Thymus (tissue), 14 donors: ENCODE data around the gene SNCAIP. TPM values are rescaled to one million over a fixed set of nuclear protein-coding genes. Genes with fewer than 3 reads are reported as not detected.

ENCODE experiments used
- DNase-seq, 9 donors: peaks; one replicate each; pipeline ENCODE4 v3.0.0-alpha.2; 2013; ENCODE audit warnings: low spot score in 9 of 9, low read depth in 6 of 9, missing footprints in 1 of 9
- H3K27ac ChIP-seq, 2 donors: one replicate each; pipeline ENCODE4 v1.5.1; 2013; ENCODE audit warnings: control low read depth in 1 of 2, low read depth in 1 of 2, low read length in 1 of 2, mild to moderate bottlenecking in 1 of 2, moderate library complexity in 1 of 2
- H3K27me3 ChIP-seq, 2 donors: one replicate each; pipeline ENCODE4 v1.5.1; 2013; ENCODE audit warnings: low read length in 1 of 2; ENCODE audit not compliant: control insufficient read depth in 2 of 2, insufficient read depth in 1 of 2
- H3K36me3 ChIP-seq, 2 donors: one replicate each; pipeline ENCODE4 v1.5.1; 2013; ENCODE audit warnings: low read length in 1 of 2, mild to moderate bottlenecking in 1 of 2, moderate library complexity in 1 of 2; ENCODE audit not compliant: control insufficient read depth in 2 of 2, insufficient read depth in 2 of 2
- H3K4me1 ChIP-seq, 2 donors: one replicate each; pipeline ENCODE4 v1.5.1; 2013; ENCODE audit warnings: low read length in 2 of 2; ENCODE audit not compliant: control insufficient read depth in 2 of 2, insufficient read depth in 2 of 2
- H3K4me3 ChIP-seq, 2 donors: one replicate each; pipeline ENCODE4 v1.5.1; 2013; ENCODE audit warnings: low read length in 2 of 2, control low read depth in 1 of 2, mild to moderate bottlenecking in 1 of 2
- H3K9me3 ChIP-seq, 2 donors: one replicate each; pipeline ENCODE4 v1.5.1; 2013; ENCODE audit warnings: low read length in 1 of 2, mild to moderate bottlenecking in 1 of 2; ENCODE audit not compliant: control insufficient read depth in 2 of 2, insufficient read depth in 1 of 2
- WGBS: extraction: QIAGEN DNeasy Blood & Tissue Kit; methylation state at CpG from one replicate; pipeline ENCODE4 v1.1.7; 2013; 5-methylcytosine and 5-hydroxymethylcytosine counted together
- long read RNA-seq, 10 donors: transcript quantifications; one replicate each; lab custom pipeline, GENCODE V29; 2026
- polyA plus RNA-seq: library from polyadenylated mRNA; stranded (reverse); fragments of 200-250 nt; gene quantifications from one replicate; pipeline ENCODE4 v1.2.3, GENCODE V29; 2013
- total RNA-seq: library from RNA; stranded (reverse); fragments of 120-200 nt; gene quantifications from one replicate; pipeline ENCODE4 v1.2.4, GENCODE V29; 2013
- donor health status: healthy.

SNCAIP gene
- total RNA-seq: 5.2 TPM
- polyA plus RNA-seq: 7.4 TPM
- long read RNA-seq, donor 1: 0 reads
- long read RNA-seq, donor 2: 0 reads
- long read RNA-seq, donor 3, partial matches to known transcripts: 0 of 1 reads
- long read RNA-seq, donor 3, other reads (novel, unspliced or antisense): 0 of 1 reads
- long read RNA-seq, donor 4: 0 reads
- long read RNA-seq, donor 5, partial matches to known transcripts: 5 of 6 reads
- long read RNA-seq, donor 5, other reads (novel, unspliced or antisense): 0 of 6 reads
- long read RNA-seq, donor 6: 0 reads
- long read RNA-seq, donor 7, partial matches to known transcripts: 0 of 2 reads
- long read RNA-seq, donor 7, other reads (novel, unspliced or antisense): 0 of 2 reads
- long read RNA-seq, donor 8: 0 reads
- long read RNA-seq, donor 9: 0 reads
- long read RNA-seq, donor 10: 0 reads

- Histone ChIP-seq H3K27me3 (peaks cover 32 to 40% of the 10 kb centered on the region in 2 donors), H3K9me3 (peaks cover 0 to 2% of the 10 kb centered on the region in 2 donors), H3K36me3 (no peaks in the 10 kb centered on the region), H3K27ac (peak within 1 kb of the TSS; percentile 4 to 31), H3K4me3 (peak within 1 kb of the TSS; percentile 29 to 39), H3K4me1 (peaks cover 0 to 11% of the 10 kb centered on the region in 2 donors)
- under 1% methylated on average over 78 of the region's 78 CpGs for WGBS
- DNase-seq: peak in 1 of 9 donors; percentile 7
Measured at GRCh38 chr5:122311961-122312590, at the start of gene SNCAIP. Gene SNCAIP (plus strand): TSS chr5:122312237. CDS start chr5:122391135, 78,898 bp downstream.

- no peak overlapping the region for H3K4me3 ChIP-seq
- no peak for DNase-seq
- no peak overlapping the region for H3K27ac ChIP-seq
- H3K9me3 ChIP-seq: no peaks in the 10 kb centered on the region
- no peaks in the 10 kb centered on the region for H3K36me3 ChIP-seq
- H3K4me1 ChIP-seq: no peaks in the 10 kb centered on the region
- no peaks in the 10 kb centered on the region for H3K27me3 ChIP-seq
Measured at GRCh38 chr5:122263352-122264030, 48.5 kb upstream of the SNCAIP start.

GRCh38 chr5:122264610-122265009 lies 47.4 kb upstream of the SNCAIP start:
- no peaks in the 10 kb centered on the region for H3K27me3 ChIP-seq
- DNase-seq: no peak
- no peaks in the 10 kb centered on the region for H3K4me1 ChIP-seq

GRCh38 chr5:122267185-122267584 lies 44.9 kb upstream of the SNCAIP start:
- 93% methylated on average over 6 of the region's 6 CpGs for WGBS
- no peaks in the 10 kb centered on the region for H3K4me1 ChIP-seq
- no peaks in the 10 kb centered on the region for H3K27me3 ChIP-seq
- DNase-seq: no peak
- no peaks in the 10 kb centered on the region for H3K36me3 ChIP-seq
- H3K9me3 ChIP-seq: no peaks in the 10 kb centered on the region
- no peak overlapping the region for H3K4me3 ChIP-seq
- no peak overlapping the region for H3K27ac ChIP-seq

More at GRCh38 chr5:122264610-122265009, 47.4 kb upstream of the SNCAIP start:
- no peaks in the 10 kb centered on the region for H3K9me3 ChIP-seq
- no peaks in the 10 kb centered on the region for H3K36me3 ChIP-seq
- H3K27ac ChIP-seq: no peak overlapping the region
- no peak overlapping the region for H3K4me3 ChIP-seq

GRCh38 chr5:122273696-122274095 lies 38.3 kb upstream of the SNCAIP start:
- H3K27me3 ChIP-seq: no peaks in the 10 kb centered on the region
- H3K9me3 ChIP-seq: no peaks in the 10 kb centered on the region
- no peak for DNase-seq
- H3K36me3 ChIP-seq: no peaks in the 10 kb centered on the region
- WGBS: 81% methylated on average over 1 of the region's 1 CpG
- H3K4me3 ChIP-seq: no peak overlapping the region
- H3K4me1 ChIP-seq: no peaks in the 10 kb centered on the region
- H3K27ac ChIP-seq: no peak overlapping the region

- H3K4me1 ChIP-seq: no peaks in the 10 kb centered on the region
- no peaks in the 10 kb centered on the region for H3K36me3 ChIP-seq
- no peak overlapping the region for H3K4me3 ChIP-seq
- DNase-seq: no peak
- H3K9me3 ChIP-seq: no peaks in the 10 kb centered on the region
- WGBS: 96% methylated on average over 3 of the region's 3 CpGs
- H3K27ac ChIP-seq: no peak overlapping the region
- no peaks in the 10 kb centered on the region for H3K27me3 ChIP-seq
Measured at GRCh38 chr5:122283592-122283991, 28.4 kb upstream of the SNCAIP start.

GRCh38 chr5:122286541-122286940 lies 25.5 kb upstream of the SNCAIP start:
- DNase-seq: no peak
- no peaks in the 10 kb centered on the region for H3K27me3 ChIP-seq
- 91% methylated on average over 4 of the region's 4 CpGs for WGBS
- no peak overlapping the region for H3K27ac ChIP-seq
- no peaks in the 10 kb centered on the region for H3K9me3 ChIP-seq
- no peak overlapping the region for H3K4me3 ChIP-seq
- no peaks in the 10 kb centered on the region for H3K36me3 ChIP-seq
- no peaks in the 10 kb centered on the region for H3K4me1 ChIP-seq

GRCh38 chr5:122287101-122287500 lies 24.9 kb upstream of the SNCAIP start:
- no peaks in the 10 kb centered on the region for H3K27me3 ChIP-seq
- no peaks in the 10 kb centered on the region for H3K9me3 ChIP-seq
- H3K36me3 ChIP-seq: no peaks in the 10 kb centered on the region
- WGBS: 76% methylated on average over 3 of the region's 3 CpGs
- no peak overlapping the region for H3K4me3 ChIP-seq
- no peaks in the 10 kb centered on the region for H3K4me1 ChIP-seq
- DNase-seq: no peak
- no peak overlapping the region for H3K27ac ChIP-seq
